ENCODE measurements around the gene ERFE. TPM values are rescaled to one million over a fixed set of nuclear protein-coding genes. Genes with fewer than 3 reads are reported as not detected.
A peak's percentile ranks its signal among the peaks of the same experiment; 100 is the strongest.

The ERFE gene
- total and polyA plus RNA-seq, 7 donors, result 1.4 to 18.2 (median 2.8) TPM

DNA sequence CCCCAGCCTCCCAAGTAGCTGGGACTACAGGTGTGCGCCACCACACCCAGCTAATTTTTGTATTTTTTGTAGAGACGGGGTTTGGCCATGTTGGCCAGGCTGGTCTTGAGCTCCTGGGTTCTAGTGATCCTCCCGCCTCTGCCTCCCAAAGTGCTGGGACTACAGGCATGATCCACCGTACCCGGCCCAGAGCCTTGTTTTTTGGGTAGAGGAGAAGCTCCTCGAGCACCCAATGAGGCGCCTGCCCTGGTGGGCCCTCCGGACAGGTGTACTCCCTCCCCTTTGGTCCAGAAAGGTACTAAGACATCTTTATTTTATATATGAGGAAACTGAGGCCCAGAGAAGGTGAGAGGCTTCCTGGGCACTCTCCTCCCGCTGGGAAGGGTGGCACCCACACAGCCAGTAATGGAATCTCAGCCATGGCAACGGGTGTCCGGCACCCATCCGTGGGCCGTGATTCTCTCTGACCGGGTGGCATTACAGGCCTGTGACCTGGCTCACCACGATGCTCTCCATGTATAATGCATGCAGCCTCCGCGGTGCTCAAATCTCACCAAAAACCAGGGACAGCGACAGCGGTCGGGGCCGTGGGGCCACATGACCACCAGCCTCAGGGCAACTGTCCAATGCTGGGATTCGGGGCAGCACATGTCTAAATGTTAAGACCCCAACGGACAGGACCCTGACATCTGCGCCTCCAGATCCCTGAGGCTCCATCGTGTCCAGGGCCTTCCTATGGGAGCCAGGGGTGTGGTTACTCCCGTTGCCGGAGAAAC is 37.1 kb upstream of the ERFE start:
- intact Hi-C loops (cut with DNase I), result no loop called here
- Histone ChIP-seq H3K27ac (no peak overlapping the region), H3K27me3 (ENCODE audit: insufficient read depth in 3 of 3, low read length in 2 of 3) (no peaks in the 10 kb centered on the region), H3K4me1 (no peaks in the 10 kb centered on the region), H3K4me3 (no peak overlapping the region), H3K36me3 (ENCODE audit: insufficient read depth in 1 of 2, low read depth in 1 of 2) (no peaks in the 10 kb centered on the region), H3K9me3 (no peaks in the 10 kb centered on the region)
- ATAC-seq (no peak), DNase-seq (peak in 1 of 2 donors; percentile 44)
- WGBS, 3 donors, result 87 to 91% (median 89%) methylated on average over 27 of the region's 27 CpGs
- TF ChIP-seq, protein P1, sequence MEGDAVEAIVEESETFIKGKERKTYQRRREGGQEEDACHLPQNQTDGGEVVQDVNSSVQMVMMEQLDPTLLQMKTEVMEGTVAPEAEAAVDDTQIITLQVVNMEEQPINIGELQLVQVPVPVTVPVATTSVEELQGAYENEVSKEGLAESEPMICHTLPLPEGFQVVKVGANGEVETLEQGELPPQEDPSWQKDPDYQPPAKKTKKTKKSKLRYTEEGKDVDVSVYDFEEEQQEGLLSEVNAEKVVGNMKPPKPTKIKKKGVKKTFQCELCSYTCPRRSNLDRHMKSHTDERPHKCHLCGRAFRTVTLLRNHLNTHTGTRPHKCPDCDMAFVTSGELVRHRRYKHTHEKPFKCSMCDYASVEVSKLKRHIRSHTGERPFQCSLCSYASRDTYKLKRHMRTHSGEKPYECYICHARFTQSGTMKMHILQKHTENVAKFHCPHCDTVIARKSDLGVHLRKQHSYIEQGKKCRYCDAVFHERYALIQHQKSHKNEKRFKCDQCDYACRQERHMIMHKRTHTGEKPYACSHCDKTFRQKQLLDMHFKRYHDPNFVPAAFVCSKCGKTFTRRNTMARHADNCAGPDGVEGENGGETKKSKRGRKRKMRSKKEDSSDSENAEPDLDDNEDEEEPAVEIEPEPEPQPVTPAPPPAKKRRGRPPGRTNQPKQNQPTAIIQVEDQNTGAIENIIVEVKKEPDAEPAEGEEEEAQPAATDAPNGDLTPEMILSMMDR (IDR thresholded peaks at IDR 0.05), result no peak

DNA sequence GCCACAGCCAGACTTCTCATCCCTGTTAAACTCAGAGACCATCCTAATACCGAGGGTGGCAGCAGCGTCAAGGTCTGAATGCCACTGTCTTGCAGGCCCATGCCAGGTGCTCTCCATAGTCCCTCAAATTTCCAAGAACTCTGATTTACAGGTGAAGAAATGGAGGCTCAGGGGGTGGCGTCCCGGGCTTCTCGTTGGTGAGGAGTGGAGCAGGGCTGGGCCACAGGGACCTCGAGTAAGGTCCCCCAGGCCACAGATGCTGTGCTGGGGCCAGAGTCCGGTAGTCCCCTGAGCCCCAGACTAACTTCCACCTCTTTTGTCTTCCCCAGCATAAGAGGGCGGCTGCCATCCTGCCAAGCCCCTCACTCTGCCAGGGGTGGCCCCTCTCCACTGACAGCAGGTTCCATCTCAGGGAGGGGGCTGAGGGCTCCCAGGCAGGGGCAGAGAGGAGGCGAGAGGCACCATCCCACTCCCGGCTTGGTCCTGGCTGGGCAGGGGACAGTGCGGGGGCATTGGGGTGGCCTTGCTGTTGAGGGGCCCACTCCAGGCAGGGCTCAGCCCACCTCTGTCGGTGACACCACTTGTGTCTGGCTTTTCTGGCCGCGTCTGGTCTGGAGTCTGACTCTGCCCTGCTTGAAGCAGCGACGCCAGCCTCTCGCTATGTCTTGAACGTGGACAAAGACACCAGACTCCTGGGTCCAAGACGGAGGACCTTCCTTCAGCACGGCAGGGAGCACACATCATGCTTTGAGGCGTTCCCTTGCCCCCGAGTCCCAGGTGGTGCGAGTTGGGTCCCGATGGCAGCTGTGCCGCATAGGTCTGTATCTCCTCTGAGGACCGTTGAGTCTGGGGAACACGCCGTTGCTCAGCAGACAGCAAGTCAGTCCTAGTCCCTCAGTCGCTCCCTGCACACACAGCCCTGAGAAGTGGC is 36.2 kb upstream of the ERFE start:
- Histone ChIP-seq H3K36me3 (ENCODE audit: insufficient read depth in 1 of 2, low read depth in 1 of 2) (no peaks in the 10 kb centered on the region), H3K27me3 (ENCODE audit: insufficient read depth in 3 of 3, low read length in 2 of 3) (no peaks in the 10 kb centered on the region), H3K9me3 (no peaks in the 10 kb centered on the region), H3K4me3 (no peak overlapping the region), H3K27ac (no peak overlapping the region), H3K4me1 (no peaks in the 10 kb centered on the region)
- DNase-seq (peak; percentile 8 to 48), ATAC-seq (no peak)
- WGBS, 3 donors, result 84 to 88% (median 85%) methylated on average over 29 of the region's 29 CpGs
- TF ChIP-seq, protein P1 (IDR thresholded peaks at IDR 0.05), result no peak
- intact Hi-C loops (cut with DNase I), result no loop called here

DNA sequence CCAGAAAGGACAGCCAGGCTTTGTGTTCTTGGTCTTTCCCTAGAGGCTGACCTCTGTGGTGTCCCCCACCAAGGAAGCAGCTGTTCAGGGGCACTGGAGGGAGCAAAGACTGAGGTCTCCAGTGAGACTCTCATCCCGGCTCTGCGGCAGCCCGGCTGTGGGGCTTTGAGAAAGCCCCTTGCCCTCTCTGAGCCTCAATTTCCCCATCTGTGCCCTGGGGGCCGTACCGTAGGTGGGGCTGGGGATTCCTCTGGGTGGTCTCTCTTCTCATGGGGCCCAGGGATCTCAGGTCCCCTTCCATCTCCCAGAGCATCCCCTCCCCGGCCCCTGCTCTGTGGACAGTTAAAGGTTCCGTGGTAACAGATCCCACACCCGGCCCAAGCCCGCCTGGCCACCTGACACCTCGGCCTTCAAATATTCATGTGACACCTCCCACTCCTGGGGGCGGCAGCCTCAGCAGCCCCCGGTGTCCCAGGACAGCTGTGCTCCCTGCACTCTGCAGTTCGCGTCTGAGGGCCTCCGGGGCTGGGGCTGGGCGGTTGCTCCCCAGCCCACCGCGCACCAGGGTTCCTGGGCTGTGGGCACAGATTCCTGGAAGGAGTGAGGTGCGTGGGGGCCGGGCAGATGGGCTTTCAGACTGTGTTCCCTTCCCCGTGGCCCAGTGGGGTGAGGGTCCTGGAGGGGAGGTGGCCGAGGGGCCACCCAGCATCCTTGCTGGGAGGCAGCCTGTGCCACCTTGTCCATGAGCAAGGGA is 35.4 kb upstream of the ERFE start:
- H3K4me1 ChIP-seq, result no peaks in the 10 kb centered on the region
- intact Hi-C loops (cut with DNase I), result no loop called here
- no peak overlapping the region for H3K4me3 ChIP-seq
- no peaks in the 10 kb centered on the region for H3K27me3 ChIP-seq (ENCODE audit: insufficient read depth in 3 of 3, low read length in 2 of 3)
- H3K27ac ChIP-seq, result no peak overlapping the region
- 82 to 85% (median 82%) methylated on average over 22 of the region's 22 CpGs for WGBS, 3 donors
- ATAC-seq (no peak), DNase-seq (peak in 1 of 2 donors; percentile 41)
- no peaks in the 10 kb centered on the region for H3K36me3 ChIP-seq (ENCODE audit: insufficient read depth in 1 of 2, low read depth in 1 of 2)
- no peaks in the 10 kb centered on the region for H3K9me3 ChIP-seq
- TF ChIP-seq, protein P1 (IDR thresholded peaks at IDR 0.05), result no peak

DNA sequence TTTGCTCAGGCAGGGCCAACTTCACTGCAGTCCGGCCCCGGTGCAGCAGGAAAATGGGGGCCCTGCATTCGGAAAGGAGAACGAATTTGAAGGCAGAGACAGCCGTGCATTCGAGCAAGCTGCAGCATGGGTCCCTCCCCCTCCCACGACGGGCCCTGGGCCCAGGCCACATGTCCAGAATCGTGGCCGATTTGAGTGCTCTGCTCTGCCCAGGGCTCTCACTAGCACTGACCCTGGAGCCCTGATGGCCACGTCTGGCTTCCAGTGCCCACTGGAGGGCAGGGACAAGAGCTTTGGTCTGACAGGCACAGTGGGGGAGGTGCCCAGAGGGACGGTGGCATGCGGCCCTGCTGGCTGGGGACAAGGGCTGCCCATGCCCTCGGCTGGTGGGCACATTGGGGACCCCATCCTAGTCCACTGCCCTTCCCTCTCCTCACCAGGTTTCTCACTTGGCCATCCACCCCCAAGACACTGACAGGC is 34.7 kb upstream of the ERFE start:
- TF ChIP-seq, protein P1 (IDR thresholded peaks at IDR 0.05), result no peak
- DNase-seq, result peak; percentile 9 to 29
- ATAC-seq, result no peak
- Histone ChIP-seq H3K27ac (no peak overlapping the region), H3K4me3 (no peak overlapping the region), H3K4me1 (no peaks in the 10 kb centered on the region), H3K36me3 (ENCODE audit: insufficient read depth in 1 of 2, low read depth in 1 of 2) (no peaks in the 10 kb centered on the region), H3K27me3 (ENCODE audit: insufficient read depth in 3 of 3, low read length in 2 of 3) (no peaks in the 10 kb centered on the region), H3K9me3 (no peaks in the 10 kb centered on the region)
- intact Hi-C loops (cut with DNase I), result no loop called here
- 71 to 73% (median 72%) methylated on average over 14 of the region's 14 CpGs for WGBS, 3 donors

Measured in psoas muscle (tissue), 8 donors.